KOPT-K1 (cell line): ENCODE data around the gene ELOB.

Experiments used
- H3K27ac ChIP-seq: fragments of 200-600 bp; sonication (generic); 2 replicates; pipeline ENCODE4 v1.5.1; 2016; ENCODE audit warnings: antibody characterized with exemption, mild to moderate bottlenecking, low read depth, low read length; ENCODE audit not compliant: poor library complexity, severe bottlenecking
- H3K36me3 ChIP-seq: fragments of 200-600 bp; sonication (generic); 2 replicates; pipeline ENCODE4 v1.5.1; 2017; ENCODE audit warnings: antibody characterized with exemption, mild to moderate bottlenecking, low read length, moderate library complexity; ENCODE audit not compliant: insufficient read depth
- H3K9me3 ChIP-seq: fragments of 200-600 bp; sonication (generic); 2 replicates; pipeline ENCODE4 v1.5.1; 2017; ENCODE audit warnings: antibody characterized with exemption, low read length, mild to moderate bottlenecking; ENCODE audit not compliant: insufficient read depth, poor library complexity, severe bottlenecking

Gene ELOB

DNA sequence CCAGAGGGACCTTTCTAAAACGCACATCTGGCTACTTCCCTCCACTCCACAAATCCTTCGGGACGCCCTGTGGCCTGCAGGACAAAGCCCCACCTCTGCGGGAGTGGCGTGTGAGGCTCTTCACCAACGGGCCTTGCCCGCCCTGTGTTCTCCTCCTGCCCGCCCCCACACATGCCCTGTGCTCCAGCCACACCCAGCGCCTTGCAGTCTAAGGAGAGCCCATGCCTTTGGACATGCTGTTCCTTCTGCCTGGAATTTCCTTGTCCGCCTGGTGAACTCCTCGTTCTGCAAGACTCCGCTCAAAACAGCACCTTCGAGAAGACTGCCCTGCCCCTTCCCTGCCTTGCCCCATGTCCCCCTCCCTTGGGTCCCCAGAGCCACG, 7.4 kb downstream of the ELOB start:
- Histone ChIP-seq H3K36me3 (peaks cover 100% of the 10 kb centered on the region), H3K27ac (no peak overlapping the region)

DNA sequence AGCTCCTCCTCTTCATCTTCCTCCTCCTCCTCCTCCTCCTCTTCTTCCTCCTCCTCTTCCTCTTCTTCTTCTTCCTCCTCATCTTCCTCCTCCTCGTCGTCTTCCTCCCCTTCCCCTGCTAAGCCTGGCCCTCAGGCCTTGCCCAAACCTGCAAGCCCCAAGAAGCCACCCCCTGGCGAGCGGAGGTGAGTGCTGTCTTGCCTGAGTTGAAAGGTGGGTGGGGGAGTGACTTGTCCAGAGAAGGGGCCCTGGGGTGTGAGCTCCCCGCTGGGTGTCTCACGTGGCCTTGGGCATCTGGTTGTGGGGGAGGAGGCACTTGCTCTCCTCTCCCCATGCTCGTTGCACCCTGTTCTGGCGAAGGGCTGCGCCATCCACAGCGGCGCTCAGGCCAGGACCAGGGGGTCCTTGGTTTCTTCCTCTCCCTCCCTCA, 8.0 kb downstream of the ELOB start:
- Histone ChIP-seq H3K9me3 (no peaks in the 10 kb centered on the region), H3K36me3 (peaks cover 100% of the 10 kb centered on the region), H3K27ac (no peak overlapping the region)

More for the DNA sequence above, 7.4 kb downstream of the ELOB start:
- no peaks in the 10 kb centered on the region for H3K9me3 ChIP-seq

DNA sequence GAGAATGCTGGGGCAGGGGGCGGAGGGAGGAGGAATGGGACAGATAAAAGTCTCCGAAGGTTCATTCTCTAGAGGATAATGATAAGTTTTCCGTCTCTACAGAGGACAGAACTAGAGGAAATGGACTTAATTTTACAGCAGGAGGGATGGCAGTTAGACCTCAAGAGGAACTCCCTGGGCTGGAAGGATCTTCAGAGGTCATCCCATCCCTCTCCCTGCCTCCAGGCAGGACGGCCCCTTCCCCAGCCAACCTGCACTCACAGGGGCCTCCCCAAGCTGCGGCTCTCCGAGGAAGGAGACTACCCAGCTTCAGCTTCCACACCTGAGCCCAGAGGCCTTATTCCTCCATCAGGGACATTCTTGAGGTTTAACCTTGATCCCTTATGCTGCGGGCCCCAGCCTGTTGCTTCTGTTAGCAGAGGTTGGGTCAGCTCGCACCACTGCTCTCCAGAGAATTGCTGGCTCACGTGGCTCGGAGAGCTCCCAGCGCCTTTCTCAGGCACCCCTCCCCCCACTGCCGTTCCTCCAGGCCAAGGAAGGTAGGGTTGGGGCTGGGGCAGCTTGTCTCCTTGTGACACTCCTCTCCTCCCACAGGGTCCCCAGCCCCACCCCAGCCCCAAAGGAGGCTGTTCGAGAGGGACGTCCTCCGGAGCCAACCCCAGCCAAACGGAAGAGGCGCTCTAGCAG, 8.5 kb downstream of the ELOB start:
- H3K36me3 ChIP-seq = peaks cover 100% of the 10 kb centered on the region
- no peaks in the 10 kb centered on the region for H3K9me3 ChIP-seq
- H3K27ac ChIP-seq = no peak overlapping the region

DNA sequence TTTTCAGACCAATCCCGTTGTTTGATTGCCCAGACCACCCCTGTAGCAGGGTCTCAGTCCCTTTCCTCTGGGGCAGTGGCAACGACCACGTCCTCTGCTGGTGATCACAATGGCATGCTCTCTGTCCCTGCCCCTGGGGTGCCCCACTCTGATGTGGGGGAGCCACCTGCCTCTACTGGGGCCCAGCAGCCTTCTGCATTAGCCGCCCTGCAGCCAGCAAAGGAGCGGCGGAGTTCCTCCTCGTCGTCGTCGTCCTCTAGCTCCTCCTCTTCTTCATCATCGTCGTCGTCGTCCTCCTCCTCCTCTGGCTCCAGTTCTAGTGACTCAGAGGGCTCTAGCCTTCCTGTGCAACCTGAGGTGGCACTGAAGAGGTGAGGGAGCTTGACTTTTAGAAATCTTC, 9.2 kb downstream of the ELOB start:
- peaks cover 100% of the 10 kb centered on the region for H3K36me3 ChIP-seq
- no peaks in the 10 kb centered on the region for H3K9me3 ChIP-seq
- no peak overlapping the region for H3K27ac ChIP-seq

DNA sequence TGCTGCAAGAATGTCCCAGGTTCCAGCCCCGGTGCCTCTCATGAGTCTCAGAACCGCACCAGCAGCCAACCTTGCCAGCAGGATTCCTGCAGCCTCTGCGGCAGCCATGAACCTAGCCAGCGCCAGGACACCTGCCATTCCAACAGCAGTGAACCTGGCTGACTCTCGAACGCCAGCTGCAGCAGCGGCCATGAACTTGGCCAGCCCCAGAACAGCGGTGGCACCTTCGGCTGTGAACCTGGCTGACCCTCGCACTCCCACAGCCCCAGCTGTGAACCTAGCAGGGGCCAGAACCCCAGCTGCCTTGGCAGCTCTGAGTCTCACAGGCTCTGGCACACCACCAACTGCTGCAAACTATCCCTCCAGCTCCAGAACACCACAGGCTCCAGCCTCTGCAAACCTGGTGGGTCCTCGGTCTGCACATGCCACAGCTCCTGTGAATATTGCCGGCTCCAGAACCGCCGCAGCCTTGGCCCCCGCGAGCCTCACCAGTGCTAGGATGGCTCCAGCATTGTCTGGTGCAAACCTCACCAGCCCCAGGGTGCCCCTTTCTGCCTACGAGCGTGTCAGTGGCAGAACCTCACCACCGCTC, 9.8 kb downstream of the ELOB start:
- Histone ChIP-seq H3K36me3 (peaks cover 100% of the 10 kb centered on the region), H3K9me3 (no peaks in the 10 kb centered on the region), H3K27ac (no peak overlapping the region)

DNA sequence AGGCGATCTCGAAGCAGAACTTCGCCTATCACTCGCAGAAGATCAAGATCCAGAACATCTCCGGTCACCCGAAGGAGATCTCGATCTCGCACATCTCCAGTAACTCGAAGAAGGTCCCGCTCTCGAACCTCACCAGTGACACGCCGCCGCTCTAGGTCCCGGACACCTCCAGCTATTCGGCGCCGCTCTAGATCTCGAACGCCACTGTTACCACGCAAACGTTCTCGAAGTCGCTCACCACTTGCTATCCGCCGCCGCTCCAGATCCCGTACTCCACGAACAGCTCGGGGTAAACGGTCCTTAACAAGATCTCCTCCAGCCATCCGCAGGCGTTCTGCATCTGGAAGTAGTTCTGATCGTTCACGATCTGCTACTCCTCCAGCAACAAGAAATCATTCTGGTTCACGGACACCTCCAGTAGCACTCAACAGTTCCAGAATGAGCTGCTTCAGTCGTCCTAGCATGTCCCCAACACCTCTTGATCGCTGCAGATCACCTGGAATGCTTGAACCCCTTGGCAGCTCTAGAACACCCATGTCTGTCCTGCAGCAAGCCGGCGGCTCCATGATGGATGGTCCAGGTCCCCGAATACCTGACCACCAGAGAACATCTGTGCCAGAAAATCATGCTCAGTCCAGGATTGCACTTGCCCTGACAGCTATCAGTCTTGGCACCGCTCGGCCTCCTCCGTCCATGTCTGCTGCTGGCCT, 10.5 kb downstream of the ELOB start:
- peaks cover 100% of the 10 kb centered on the region for H3K36me3 ChIP-seq
- no peaks in the 10 kb centered on the region for H3K9me3 ChIP-seq
- no peak overlapping the region for H3K27ac ChIP-seq

DNA sequence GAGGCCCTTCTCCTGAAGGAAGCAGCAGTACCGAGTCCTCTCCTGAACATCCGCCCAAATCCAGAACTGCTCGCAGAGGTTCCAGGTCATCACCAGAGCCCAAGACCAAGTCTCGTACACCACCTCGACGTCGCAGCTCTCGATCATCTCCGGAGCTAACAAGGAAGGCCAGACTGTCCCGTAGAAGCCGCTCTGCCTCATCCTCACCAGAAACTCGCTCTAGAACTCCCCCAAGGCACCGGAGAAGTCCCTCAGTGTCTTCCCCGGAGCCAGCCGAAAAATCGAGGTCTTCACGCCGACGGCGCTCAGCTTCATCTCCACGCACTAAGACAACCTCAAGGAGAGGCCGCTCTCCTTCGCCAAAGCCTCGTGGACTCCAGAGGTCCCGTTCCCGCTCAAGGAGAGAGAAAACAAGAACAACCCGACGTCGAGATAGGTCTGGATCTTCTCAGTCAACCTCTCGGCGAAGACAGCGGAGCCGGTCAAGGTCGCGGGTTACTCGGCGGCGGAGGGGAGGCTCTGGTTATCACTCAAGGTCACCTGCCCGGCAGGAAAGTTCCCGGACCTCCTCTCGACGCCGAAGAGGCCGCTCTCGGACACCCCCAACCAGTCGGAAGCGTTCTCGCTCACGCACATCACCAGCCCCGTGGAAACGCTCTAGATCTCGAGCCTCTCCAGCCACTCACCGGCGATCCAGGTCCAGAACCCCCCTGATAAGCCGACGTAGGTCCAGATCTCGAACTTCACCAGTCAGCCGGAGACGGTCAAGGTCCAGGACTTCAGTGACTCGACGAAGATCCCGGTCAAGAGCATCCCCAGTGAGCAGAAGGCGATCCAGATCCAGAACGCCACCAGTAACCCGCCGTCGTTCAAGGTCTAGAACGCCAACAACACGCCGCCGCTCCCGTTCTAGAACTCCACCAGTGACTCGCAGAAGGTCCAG, 11.3 kb downstream of the ELOB start:
- H3K36me3 ChIP-seq = peaks cover 100% of the 10 kb centered on the region
- no peak overlapping the region for H3K27ac ChIP-seq
- no peaks in the 10 kb centered on the region for H3K9me3 ChIP-seq

DNA sequence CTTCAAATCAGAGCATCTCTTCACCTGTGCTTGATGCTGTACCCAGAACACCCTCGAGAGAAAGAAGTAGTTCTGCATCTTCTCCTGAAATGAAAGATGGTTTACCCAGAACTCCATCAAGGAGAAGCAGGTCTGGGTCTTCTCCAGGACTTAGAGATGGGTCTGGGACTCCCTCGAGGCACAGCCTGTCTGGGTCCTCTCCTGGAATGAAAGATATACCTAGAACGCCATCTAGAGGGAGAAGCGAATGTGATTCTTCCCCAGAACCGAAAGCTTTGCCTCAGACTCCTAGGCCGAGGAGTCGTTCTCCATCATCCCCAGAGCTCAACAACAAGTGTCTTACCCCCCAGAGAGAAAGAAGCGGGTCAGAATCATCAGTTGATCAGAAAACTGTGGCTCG, 12.4 kb downstream of the ELOB start:
- Histone ChIP-seq H3K36me3 (peaks cover 100% of the 10 kb centered on the region), H3K9me3 (no peaks in the 10 kb centered on the region), H3K27ac (no peak overlapping the region)

DNA sequence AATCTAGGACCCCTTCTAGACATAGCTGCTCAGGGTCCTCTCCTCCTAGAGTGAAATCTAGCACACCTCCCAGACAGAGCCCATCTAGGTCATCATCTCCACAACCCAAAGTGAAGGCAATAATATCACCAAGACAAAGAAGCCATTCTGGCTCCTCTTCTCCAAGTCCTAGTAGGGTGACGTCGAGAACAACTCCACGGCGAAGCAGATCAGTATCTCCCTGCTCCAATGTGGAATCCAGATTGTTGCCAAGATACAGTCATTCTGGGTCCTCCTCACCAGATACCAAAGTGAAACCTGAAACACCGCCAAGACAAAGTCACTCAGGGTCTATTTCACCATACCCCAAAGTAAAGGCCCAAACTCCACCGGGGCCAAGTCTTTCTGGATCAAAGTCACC, 13.9 kb downstream of the ELOB start:
- H3K9me3 ChIP-seq = no peaks in the 10 kb centered on the region
- peaks cover 100% of the 10 kb centered on the region for H3K36me3 ChIP-seq
- no peak overlapping the region for H3K27ac ChIP-seq

DNA sequence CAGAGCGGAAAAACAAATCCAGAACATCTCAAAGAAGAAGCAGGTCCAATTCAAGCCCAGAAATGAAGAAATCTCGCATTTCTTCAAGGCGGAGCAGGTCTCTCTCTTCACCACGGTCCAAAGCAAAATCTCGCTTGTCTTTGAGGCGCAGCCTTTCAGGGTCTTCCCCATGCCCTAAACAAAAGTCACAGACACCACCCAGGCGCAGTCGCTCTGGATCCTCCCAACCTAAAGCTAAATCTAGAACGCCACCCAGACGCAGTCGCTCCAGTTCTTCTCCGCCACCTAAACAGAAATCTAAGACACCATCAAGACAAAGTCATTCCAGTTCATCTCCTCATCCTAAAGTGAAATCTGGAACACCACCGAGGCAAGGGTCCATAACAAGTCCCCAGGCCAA, 14.4 kb downstream of the ELOB start:
- Histone ChIP-seq H3K9me3 (no peaks in the 10 kb centered on the region), H3K36me3 (peaks cover 100% of the 10 kb centered on the region), H3K27ac (no peak overlapping the region)

DNA sequence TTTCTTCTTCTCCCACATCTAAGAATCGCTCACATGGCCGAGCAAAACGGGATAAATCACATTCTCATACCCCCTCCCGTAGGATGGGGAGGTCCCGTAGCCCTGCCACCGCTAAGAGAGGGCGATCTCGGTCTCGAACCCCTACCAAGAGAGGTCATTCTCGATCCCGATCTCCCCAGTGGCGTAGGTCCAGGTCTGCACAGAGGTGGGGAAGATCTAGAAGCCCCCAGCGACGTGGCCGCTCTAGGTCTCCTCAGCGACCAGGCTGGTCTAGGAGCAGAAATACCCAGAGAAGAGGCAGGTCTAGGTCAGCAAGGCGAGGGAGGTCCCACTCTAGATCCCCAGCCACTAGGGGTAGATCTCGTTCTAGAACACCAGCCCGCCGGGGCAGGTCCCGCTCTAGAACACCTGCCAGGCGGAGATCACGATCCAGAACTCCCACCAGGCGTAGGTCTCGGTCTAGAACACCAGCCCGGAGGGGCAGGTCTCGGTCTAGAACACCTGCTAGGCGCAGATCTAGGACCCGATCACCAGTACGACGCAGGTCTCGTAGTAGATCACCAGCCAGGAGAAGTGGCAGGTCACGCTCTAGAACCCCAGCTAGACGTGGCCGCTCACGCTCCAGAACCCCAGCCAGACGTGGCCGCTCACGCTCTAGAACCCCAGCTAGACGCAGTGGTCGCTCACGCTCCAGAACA, 15.0 kb downstream of the ELOB start:
- Histone ChIP-seq H3K36me3 (peaks cover 100% of the 10 kb centered on the region), H3K27ac (no peak overlapping the region), H3K9me3 (no peaks in the 10 kb centered on the region)

DNA sequence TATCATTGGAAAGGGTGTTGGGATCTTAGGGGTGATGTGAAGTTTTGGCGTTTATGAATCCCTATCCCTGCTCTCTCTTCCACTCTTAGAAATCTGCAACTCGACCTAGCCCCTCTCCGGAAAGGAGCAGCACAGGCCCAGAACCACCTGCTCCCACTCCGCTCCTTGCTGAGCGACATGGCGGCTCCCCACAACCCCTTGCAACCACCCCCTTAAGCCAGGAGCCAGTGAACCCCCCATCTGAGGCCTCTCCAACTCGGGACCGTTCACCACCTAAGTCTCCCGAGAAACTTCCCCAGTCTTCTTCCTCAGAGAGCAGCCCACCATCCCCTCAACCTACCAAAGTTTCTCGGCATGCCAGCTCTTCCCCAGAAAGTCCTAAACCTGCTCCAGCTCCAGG, 15.6 kb downstream of the ELOB start:
- Histone ChIP-seq H3K9me3 (no peaks in the 10 kb centered on the region), H3K27ac (no peak overlapping the region), H3K36me3 (peaks cover 100% of the 10 kb centered on the region)

DNA sequence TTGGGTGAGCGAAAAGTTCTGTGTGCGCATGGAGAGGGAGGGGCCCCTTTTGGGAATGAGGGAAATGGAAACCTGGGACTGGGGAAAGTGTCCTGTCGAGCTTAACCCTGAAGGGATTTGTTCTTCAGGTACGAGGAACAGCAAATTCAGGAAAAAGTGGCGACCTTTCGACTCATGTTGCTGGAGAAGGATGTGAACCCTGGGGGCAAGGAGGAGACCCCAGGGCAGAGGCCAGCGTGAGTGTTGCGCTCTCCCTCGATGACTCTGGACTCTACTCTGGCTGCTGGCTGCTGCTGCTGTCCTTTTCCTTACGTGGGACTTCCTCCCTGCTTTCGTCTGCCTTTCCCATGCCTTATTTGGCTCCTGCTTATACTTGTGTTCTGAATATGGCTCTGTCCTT, 19.7 kb downstream of the ELOB start:
- Histone ChIP-seq H3K36me3 (peaks cover 81% of the 10 kb centered on the region), H3K9me3 (no peaks in the 10 kb centered on the region), H3K27ac (no peak overlapping the region)

DNA sequence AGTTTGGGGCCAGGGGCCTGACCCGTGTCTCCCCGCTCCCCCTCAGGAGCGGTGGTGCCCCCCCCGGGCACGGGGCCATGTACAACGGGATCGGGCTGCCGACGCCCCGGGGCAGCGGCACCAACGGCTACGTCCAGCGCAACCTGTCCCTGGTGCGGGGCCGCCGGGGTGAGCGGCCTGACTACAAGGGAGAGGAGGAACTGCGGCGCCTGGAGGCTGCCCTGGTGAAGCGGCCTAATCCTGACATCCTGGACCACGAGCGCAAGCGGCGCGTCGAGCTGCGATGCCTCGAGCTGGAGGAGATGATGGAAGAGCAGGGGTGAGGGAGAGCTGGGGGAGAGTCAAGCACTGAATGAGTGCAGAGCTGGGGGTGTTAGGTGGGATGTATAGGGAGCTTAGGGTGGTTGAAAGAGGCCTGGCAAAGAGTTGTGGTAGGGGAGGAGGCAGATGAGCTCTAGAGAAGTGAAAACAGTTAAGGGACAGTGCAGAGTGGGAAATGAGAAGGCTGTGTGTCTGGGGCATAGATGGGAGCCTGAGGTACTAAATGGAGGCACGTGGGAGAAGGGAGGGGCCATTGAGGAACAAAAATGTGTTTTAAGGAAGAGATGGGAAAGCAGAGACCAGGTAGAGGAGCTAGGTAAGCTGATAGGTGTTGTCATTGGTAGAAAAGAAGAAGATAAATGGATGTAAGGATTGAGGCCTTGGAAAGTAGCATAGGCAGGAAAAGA, 20.6 kb downstream of the ELOB start:
- Histone ChIP-seq H3K36me3 (peaks cover 72% of the 10 kb centered on the region), H3K9me3 (no peaks in the 10 kb centered on the region), H3K27ac (no peak overlapping the region)
